ENCODE results near the gene MAST4. TPM values are rescaled to one million over a fixed set of nuclear protein-coding genes. Genes with fewer than 3 reads are reported as not detected.

Gene MAST4
- total and polyA plus RNA-seq, 2 experiments from 2014 or later: 4.2 to 6.0 TPM

DNA sequence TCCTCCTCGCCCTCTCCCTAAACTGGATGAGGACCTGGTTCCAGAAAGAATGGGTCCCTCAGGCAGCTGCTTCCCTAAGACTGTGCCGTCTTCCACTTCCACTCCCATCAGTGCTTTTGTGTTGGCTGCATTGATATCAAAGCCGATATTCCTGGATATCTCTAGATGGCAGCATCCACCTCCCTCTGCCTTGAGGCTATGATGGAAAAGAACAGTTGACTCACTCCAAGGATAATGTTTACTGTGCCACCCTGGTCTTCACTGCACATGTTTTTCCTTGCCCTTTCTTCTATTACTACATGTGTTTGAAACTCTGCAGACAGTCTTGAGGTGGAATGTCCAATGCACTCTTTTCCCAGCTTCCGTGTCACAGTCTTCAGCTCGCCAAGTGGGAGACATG, 211.6 kb downstream of the MAST4 start:
- H3K9me2 ChIP-seq (ENCODE audit: insufficient read depth): no peaks in the 10 kb centered on the region
- peaks cover 12% of the 10 kb centered on the region for H3K4me1 ChIP-seq (ENCODE audit: insufficient read depth)
- H3K27ac ChIP-seq: no peak overlapping the region
- peak; percentile 77 for DNase-seq
- no peaks in the 10 kb centered on the region for H3K79me2 ChIP-seq (ENCODE audit: insufficient read depth)
- H3K9me3 ChIP-seq (ENCODE audit: low read depth): no peaks in the 10 kb centered on the region
- no peak overlapping the region for H3K9ac ChIP-seq
- 14 to 21% methylated on average over 5 of the region's 5 CpGs for WGBS, 2 experiments (ENCODE audit: low coverage in 1 of 2, low lambda C conversion rate in 2 of 2, missing lambda C conversion rate in 2 of 2)
- TF ChIP-seq EZH2 (IDR thresholded peaks at IDR 0.05; ENCODE audit: insufficient read depth, poor library complexity, severe bottlenecking) (no peak), EZH2phosphoT487 (IDR thresholded peaks at IDR 0.05; ENCODE audit: insufficient read depth, low read depth) (no peak)
- H2AFZ ChIP-seq: no peak overlapping the region
- H3K36me3 ChIP-seq (ENCODE audit: low read depth): no peaks in the 10 kb centered on the region
- H3K4me3 ChIP-seq: no peak overlapping the region
- H4K20me1 ChIP-seq (ENCODE audit: insufficient read depth): no peaks in the 10 kb centered on the region
- no peaks in the 10 kb centered on the region for H3F3A ChIP-seq (ENCODE audit: insufficient read depth)
- H3K4me2 ChIP-seq (ENCODE audit: unreplicated experiment): no peak overlapping the region
- H3K27me3 ChIP-seq (replicated peaks; ENCODE audit: insufficient read depth): no peaks in the 10 kb centered on the region
- in situ Hi-C loops (cut with MboI): no loop called here

DNA sequence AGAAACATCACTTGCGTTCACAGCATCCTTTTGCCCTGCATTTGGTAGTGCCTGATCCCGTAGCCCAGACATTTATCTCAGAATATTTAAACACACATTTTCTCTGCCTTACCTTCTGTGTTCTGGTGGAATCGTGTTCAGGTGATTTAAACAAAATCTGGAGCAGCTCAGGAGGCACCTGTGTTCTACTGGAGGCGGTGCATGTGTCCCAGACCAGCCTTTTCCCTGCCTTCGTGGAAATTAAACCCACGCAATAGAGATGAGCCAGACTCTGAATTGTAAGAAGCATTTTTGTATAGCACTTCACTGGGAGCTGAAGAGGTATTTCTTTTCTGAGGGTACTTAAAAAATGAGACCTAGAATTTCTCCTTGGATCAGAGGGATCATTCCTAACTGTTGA, 212.5 kb downstream of the MAST4 start:
- Histone ChIP-seq H3F3A (ENCODE audit: insufficient read depth) (no peaks in the 10 kb centered on the region), H3K9me2 (ENCODE audit: insufficient read depth) (no peaks in the 10 kb centered on the region), H3K4me1 (ENCODE audit: insufficient read depth) (peaks cover 12% of the 10 kb centered on the region), H3K79me2 (ENCODE audit: insufficient read depth) (no peaks in the 10 kb centered on the region), H4K20me1 (ENCODE audit: insufficient read depth) (no peaks in the 10 kb centered on the region), H3K27me3 (replicated peaks; ENCODE audit: insufficient read depth) (no peaks in the 10 kb centered on the region), H2AFZ (no peak overlapping the region), H3K36me3 (ENCODE audit: low read depth) (no peaks in the 10 kb centered on the region), H3K9ac (no peak overlapping the region), H3K4me3 (no peak overlapping the region), H3K27ac (no peak overlapping the region), H3K9me3 (ENCODE audit: low read depth) (no peaks in the 10 kb centered on the region), H3K4me2 (ENCODE audit: unreplicated experiment) (no peak overlapping the region)
- no peak for TF ChIP-seq EZH2phosphoT487 (IDR thresholded peaks at IDR 0.05; ENCODE audit: insufficient read depth, low read depth)
- no peak for TF ChIP-seq EZH2 (IDR thresholded peaks at IDR 0.05; ENCODE audit: insufficient read depth, poor library complexity, severe bottlenecking)
- no peak for DNase-seq
- in situ Hi-C loops (cut with MboI): no loop called here
- WGBS, 2 experiments (ENCODE audit: low coverage in 1 of 2, low lambda C conversion rate in 2 of 2, missing lambda C conversion rate in 2 of 2): 75 to 77% methylated on average over 6 of the region's 6 CpGs

DNA sequence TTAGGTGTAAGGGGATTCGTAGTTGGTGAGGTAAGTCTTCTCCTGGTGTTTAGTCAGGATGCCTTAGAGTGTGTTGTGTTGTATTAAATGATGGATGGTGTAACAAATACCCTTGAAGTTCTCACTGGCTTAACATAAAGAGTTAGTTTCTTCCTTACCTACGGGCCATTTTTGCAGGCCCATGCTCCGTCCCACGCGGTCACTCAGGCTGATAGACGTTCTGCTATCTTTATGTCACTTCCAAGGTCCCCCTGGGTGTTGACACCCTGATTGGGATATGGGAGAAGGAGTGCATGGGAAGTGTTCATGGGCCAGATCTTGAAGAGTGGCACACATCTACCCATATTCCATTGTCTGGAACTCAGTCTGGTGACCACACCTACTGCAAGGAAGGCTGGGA, 214.0 kb downstream of the MAST4 start:
- Histone ChIP-seq H3K9ac (no peak overlapping the region), H3K27me3 (replicated peaks; ENCODE audit: insufficient read depth) (no peaks in the 10 kb centered on the region), H3K4me1 (ENCODE audit: insufficient read depth) (peaks cover 8% of the 10 kb centered on the region), H3K36me3 (ENCODE audit: low read depth) (no peaks in the 10 kb centered on the region), H3K27ac (no peak overlapping the region), H3K4me3 (no peak overlapping the region), H3F3A (ENCODE audit: insufficient read depth) (no peaks in the 10 kb centered on the region), H3K9me2 (ENCODE audit: insufficient read depth) (no peaks in the 10 kb centered on the region), H3K79me2 (ENCODE audit: insufficient read depth) (no peaks in the 10 kb centered on the region), H4K20me1 (ENCODE audit: insufficient read depth) (no peaks in the 10 kb centered on the region), H3K4me2 (ENCODE audit: unreplicated experiment) (no peak overlapping the region), H2AFZ (no peak overlapping the region), H3K9me3 (ENCODE audit: low read depth) (no peaks in the 10 kb centered on the region)
- 92 to 93% methylated on average over 6 of the region's 6 CpGs for WGBS, 2 experiments (ENCODE audit: low coverage in 1 of 2, low lambda C conversion rate in 2 of 2, missing lambda C conversion rate in 2 of 2)
- TF ChIP-seq EZH2phosphoT487 (IDR thresholded peaks at IDR 0.05; ENCODE audit: insufficient read depth, low read depth) (no peak), EZH2 (IDR thresholded peaks at IDR 0.05; ENCODE audit: insufficient read depth, poor library complexity, severe bottlenecking) (no peak)
- in situ Hi-C loops (cut with MboI): no loop called here
- DNase-seq: no peak

DNA sequence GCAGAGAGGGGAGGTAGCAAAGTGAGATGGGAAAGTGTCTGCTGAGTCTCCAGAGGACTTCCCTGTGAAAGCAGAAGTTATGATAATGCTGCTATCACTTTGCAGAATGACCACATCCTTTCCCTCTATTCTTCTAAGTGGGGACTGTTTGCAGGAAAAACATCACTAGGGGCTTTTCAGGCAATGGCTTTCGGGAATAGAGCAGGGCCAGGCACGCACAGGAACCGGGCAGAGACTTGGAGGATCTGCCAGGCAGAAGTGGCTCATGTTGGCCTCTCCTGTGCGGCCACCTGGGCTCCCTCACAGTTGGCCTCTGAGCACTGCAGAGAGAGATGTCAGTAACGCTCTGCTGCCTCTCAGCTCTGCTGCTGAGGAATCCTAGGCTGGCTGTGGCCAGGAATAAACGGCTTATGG, 214.7 kb downstream of the MAST4 start:
- in situ Hi-C loops (cut with MboI): no loop called here
- no peak overlapping the region for H3K4me3 ChIP-seq
- no peaks in the 10 kb centered on the region for H3K79me2 ChIP-seq (ENCODE audit: insufficient read depth)
- no peaks in the 10 kb centered on the region for H3K36me3 ChIP-seq (ENCODE audit: low read depth)
- no peaks in the 10 kb centered on the region for H4K20me1 ChIP-seq (ENCODE audit: insufficient read depth)
- no peak overlapping the region for H3K9ac ChIP-seq
- no peak overlapping the region for H3K4me2 ChIP-seq (ENCODE audit: unreplicated experiment)
- no peak overlapping the region for H3K27ac ChIP-seq
- H3F3A ChIP-seq (ENCODE audit: insufficient read depth): no peaks in the 10 kb centered on the region
- no peaks in the 10 kb centered on the region for H3K9me2 ChIP-seq (ENCODE audit: insufficient read depth)
- H2AFZ ChIP-seq: no peak overlapping the region
- 80 to 85% methylated on average over 6 of the region's 6 CpGs for WGBS, 2 experiments (ENCODE audit: low coverage in 1 of 2, low lambda C conversion rate in 2 of 2, missing lambda C conversion rate in 2 of 2)
- TF ChIP-seq EZH2 (IDR thresholded peaks at IDR 0.05; ENCODE audit: insufficient read depth, poor library complexity, severe bottlenecking) (no peak), EZH2phosphoT487 (IDR thresholded peaks at IDR 0.05; ENCODE audit: insufficient read depth, low read depth) (no peak)
- H3K27me3 ChIP-seq (replicated peaks; ENCODE audit: insufficient read depth): no peaks in the 10 kb centered on the region
- no peak for DNase-seq
- H3K4me1 ChIP-seq (ENCODE audit: insufficient read depth): peaks cover under 1% of the 10 kb centered on the region
- H3K9me3 ChIP-seq (ENCODE audit: low read depth): no peaks in the 10 kb centered on the region

DNA sequence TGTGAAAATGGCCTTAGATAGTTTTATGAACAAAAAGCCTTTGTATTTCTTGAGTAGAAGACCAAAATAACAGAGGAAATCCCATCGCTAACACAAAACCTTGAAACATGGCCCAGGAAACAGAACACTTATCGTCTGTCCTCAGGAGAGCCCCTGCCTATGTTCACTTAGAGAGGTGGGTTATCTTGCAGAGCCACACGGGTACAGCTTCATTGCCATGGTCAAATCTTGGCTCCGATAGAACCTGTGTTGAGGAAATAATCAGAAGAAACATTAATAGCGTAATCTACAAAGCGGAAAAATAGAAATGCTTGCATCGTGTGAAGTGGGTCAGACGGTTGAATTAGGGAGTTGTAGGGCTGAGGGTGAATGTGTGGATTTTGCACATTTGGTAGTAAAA, 216.1 kb downstream of the MAST4 start:
- WGBS, 2 experiments (ENCODE audit: low coverage in 1 of 2, low lambda C conversion rate in 2 of 2, missing lambda C conversion rate in 2 of 2): 86 to 87% methylated on average over 8 of the region's 8 CpGs
- H2AFZ ChIP-seq: no peak overlapping the region
- H3K27ac ChIP-seq: no peak overlapping the region
- H3K9ac ChIP-seq: no peak overlapping the region
- in situ Hi-C loops (cut with MboI): no loop called here
- no peaks in the 10 kb centered on the region for H3K4me1 ChIP-seq (ENCODE audit: insufficient read depth)
- TF ChIP-seq EZH2phosphoT487 (IDR thresholded peaks at IDR 0.05; ENCODE audit: insufficient read depth, low read depth): no peak
- no peaks in the 10 kb centered on the region for H3K79me2 ChIP-seq (ENCODE audit: insufficient read depth)
- H3K9me2 ChIP-seq (ENCODE audit: insufficient read depth): no peaks in the 10 kb centered on the region
- no peaks in the 10 kb centered on the region for H3K9me3 ChIP-seq (ENCODE audit: low read depth)
- no peak overlapping the region for H3K4me3 ChIP-seq
- no peaks in the 10 kb centered on the region for H4K20me1 ChIP-seq (ENCODE audit: insufficient read depth)
- H3K27me3 ChIP-seq (replicated peaks; ENCODE audit: insufficient read depth): no peaks in the 10 kb centered on the region
- H3F3A ChIP-seq (ENCODE audit: insufficient read depth): no peaks in the 10 kb centered on the region
- DNase-seq: no peak
- no peaks in the 10 kb centered on the region for H3K36me3 ChIP-seq (ENCODE audit: low read depth)
- no peak overlapping the region for H3K4me2 ChIP-seq (ENCODE audit: unreplicated experiment)
